Panc1 (cell line): Measurements from ENCODE around the gene ZNF326. TPM values are rescaled to one million over a fixed set of nuclear protein-coding genes. Genes with fewer than 3 reads are reported as not detected.

Experiments used
- ATAC-seq: fragments of 200-7000 bp; cut with Tn5 transposase; 2 replicates; pipeline ENCODE4 v1.9.1; 2020; ENCODE audit warnings: mild to moderate bottlenecking, moderate library complexity
- BruUV-seq: library from RNA; stranded (reverse); fragments of 400-500 nt; replicated peaks from 2 replicates; lab custom pipeline; 2021; lab: Mats Ljungman, UMichigan
- CTCF ChIA-PET: fragments of 300-600 bp; sonication (Branson Sonifier 250); formaldehyde crosslinking; loops from one replicate; lab custom pipeline; 2022; ENCODE audit warnings: antibody characterized with exemption; lab: Charles Lee
- POLR2A ChIA-PET: fragments of 300-600 bp; sonication (Branson Sonifier 250); formaldehyde crosslinking; loops from one replicate; lab custom pipeline; 2022; ENCODE audit warnings: antibody characterized with exemption; lab: Charles Lee
- DNase-seq: peaks from one replicate; pipeline ENCODE4 v3.0.0-alpha.2; 2010; ENCODE audit warnings: low read depth, low spot score
- H3K27ac ChIP-seq: 2 replicates; pipeline ENCODE4 v1.5.1; 2011; ENCODE audit warnings: mild to moderate bottlenecking, low read length, inconsistent platforms
- H3K27me3 ChIP-seq: fragments of 200-500 bp; sonication (Bioruptor generic); 2 replicates; pipeline ENCODE4 v1.6.0; 2014; ENCODE audit warnings: low read length, inconsistent platforms; ENCODE audit not compliant: control insufficient read depth, insufficient read depth
- H3K36me3 ChIP-seq: fragments of 200-500 bp; sonication (Bioruptor generic); 2 replicates; pipeline ENCODE4 v1.5.1; 2014; ENCODE audit warnings: inconsistent platforms, mild to moderate bottlenecking, low read length, moderate library complexity; ENCODE audit not compliant: control insufficient read depth, insufficient read depth
- H3K4me1 ChIP-seq: 2 replicates; pipeline ENCODE4 v1.5.1; 2011; ENCODE audit warnings: inconsistent platforms, mild to moderate bottlenecking, low read length, moderate library complexity; ENCODE audit not compliant: control insufficient read depth, insufficient read depth
- H3K4me3 ChIP-seq, 2 experiments: 2 replicates each; pipeline ENCODE4 v1.5.1; 2011 to 2012; ENCODE audit warnings: low read depth in 2 of 2, low read length in 2 of 2, mild to moderate bottlenecking in 2 of 2, inconsistent platforms in 1 of 2, moderate library complexity in 1 of 2
- H3K9me3 ChIP-seq: fragments of 200-500 bp; sonication (Bioruptor generic); 2 replicates; pipeline ENCODE4 v1.5.1; 2014; ENCODE audit warnings: low read depth, mild to moderate bottlenecking, inconsistent platforms, low read length, moderate library complexity; ENCODE audit not compliant: control insufficient read depth, insufficient read depth
- CTCF ChIP-seq: fragments of 450-650 bp; IDR thresholded peaks from 2 replicates; pipeline ENCODE4 v1.5.1; 2017; ENCODE audit warnings: mild to moderate bottlenecking
- POLR2AphosphoS5 ChIP-seq: IDR thresholded peaks from 2 replicates; pipeline ENCODE4 v1.6.1; 2012; ENCODE audit warnings: mild to moderate bottlenecking, low read depth, low read length, moderate library complexity
- REST ChIP-seq, 2 experiments: IDR thresholded peaks; 2 replicates each; pipeline ENCODE4 v1.6.1; 2011 to 2012; ENCODE audit warnings: low read depth in 2 of 2, control low read depth in 1 of 2, low read length in 1 of 2, mild to moderate bottlenecking in 1 of 2, moderate library complexity in 1 of 2; ENCODE audit not compliant: insufficient read depth in 1 of 2
- SIN3A ChIP-seq: IDR thresholded peaks from 2 replicates; pipeline ENCODE4 v1.6.1; 2012; ENCODE audit warnings: low read depth, mild to moderate bottlenecking, low read length, moderate library complexity, borderline replicate concordance; ENCODE audit not compliant: insufficient read depth
- TCF7L2 ChIP-seq: IDR thresholded peaks from 2 replicates; pipeline ENCODE4 v1.6.1; 2011; ENCODE audit warnings: mild to moderate bottlenecking, low read depth, low read length, inconsistent platforms
- in situ Hi-C: cut with HindIII; loops from 2 replicates; pipeline ENCODE4 v1.10.0; 2016; ENCODE audit warnings: low sequenced_read_pairs, low pct_unique_long_range_greater_than_20kb
- intact Hi-C: fragments of 100-400 bp; cut with micrococcal nuclease; formaldehyde crosslinking; loops from one replicate; pipeline ENCODE4 v1.10.0; 2022; ENCODE audit not compliant: unreplicated experiment
- total RNA-seq: library from RNA; stranded (reverse); gene quantifications from one replicate; pipeline ENCODE4 v1.2.1, GENCODE V29; 2021; ENCODE audit not compliant: unreplicated experiment

The ZNF326 gene
- total RNA-seq, 1 experiment from 2014 or later: 19.7 TPM

GRCh38 chr1:89989099-89989498, 5.8 kb upstream of the ZNF326 start:
- no peak overlapping the region for H3K4me3 ChIP-seq
- no TSS peak for BruUV-seq
- ChIA-PET POLR2A (no interaction called here), CTCF (no interaction called here)
- intact Hi-C loops (loop anchor here (5.0 kb wide), 3 partner anchors 147 to 362 kb away; no protein-coding TSS in a partner anchor), in situ Hi-C loops (no loop called here)
- H3K9me3 ChIP-seq: no peaks in the 10 kb centered on the region
- no peaks in the 10 kb centered on the region for H3K27me3 ChIP-seq
- no peaks in the 10 kb centered on the region for H3K4me1 ChIP-seq
- no peak overlapping the region for H3K27ac ChIP-seq
- ATAC-seq: no peak
- H3K36me3 ChIP-seq: no peaks in the 10 kb centered on the region
- no peak for TF ChIP-seq REST (IDR thresholded peaks at IDR 0.05; ENCODE audit: insufficient read depth in 1 of 2, low read depth in 2 of 2, low read length in 1 of 2)
- TF ChIP-seq SIN3A: no peak
- TF ChIP-seq CTCF: no peak
- no peak for TF ChIP-seq TCF7L2
- TF ChIP-seq POLR2AphosphoS5: no peak
- no peak for DNase-seq

GRCh38 chr1:89989799-89990198, 5.1 kb upstream of the ZNF326 start:
- no peaks in the 10 kb centered on the region for H3K36me3 ChIP-seq
- ChIA-PET POLR2A (no interaction called here), CTCF (no interaction called here)
- in situ Hi-C loops: no loop called here
- no peaks in the 10 kb centered on the region for H3K27me3 ChIP-seq
- DNase-seq: no peak
- H3K9me3 ChIP-seq: no peaks in the 10 kb centered on the region
- H3K4me1 ChIP-seq: 0 out of 2 replicates have a peak, but pooled peaks cover 3% of the 10 kb centered on the region
- ATAC-seq: no peak
- intact Hi-C loops: loop anchor here (5.0 kb wide), 3 partner anchors 147 to 362 kb away; no protein-coding TSS in a partner anchor
- no peak overlapping the region for H3K27ac ChIP-seq
- no TSS peak for BruUV-seq
- no peak overlapping the region for H3K4me3 ChIP-seq
- TF ChIP-seq CTCF: no peak
- TF ChIP-seq TCF7L2: no peak
- no peak for TF ChIP-seq SIN3A
- no peak for TF ChIP-seq REST (IDR thresholded peaks at IDR 0.05; ENCODE audit: insufficient read depth in 1 of 2, low read depth in 2 of 2, low read length in 1 of 2)
- TF ChIP-seq POLR2AphosphoS5: no peak
